Right lobe of liver (tissue), 6 donors: ENCODE results near the gene EPHB3. TPM values are rescaled to one million over a fixed set of nuclear protein-coding genes. Genes with fewer than 3 reads are reported as not detected.

ENCODE experiments used
- ATAC-seq, 4 donors: fragments of 200-7000 bp; cut with Tn5 transposase; one replicate each; pipeline ENCODE4 v1.9.1; 2020; ENCODE audit warnings: mild to moderate bottlenecking in 4 of 4, moderate library complexity in 4 of 4
- DNase-seq, 3 donors: peaks; one replicate each; pipeline ENCODE4 v3.0.0-alpha.2; 2020
- H3K27ac ChIP-seq, 3 donors: fragments of 200-600 bp; one replicate each; pipeline ENCODE4 v1.8.0; 2022
- H3K27me3 ChIP-seq, 2 donors: fragments of 200-600 bp; one replicate each; pipeline ENCODE4 v1.8.0; 2022
- H3K36me3 ChIP-seq, 4 donors: fragments of 200-600 bp; sonication (generic) in 1 of 4; one replicate each; pipeline versions ENCODE4 v1.5.1 to v1.8.0; 2017 to 2022; ENCODE audit warnings: control low read depth in 1 of 4
- H3K4me1 ChIP-seq, 4 donors: fragments of 200-600 bp; sonication (generic) in 1 of 4; one replicate each; pipeline versions ENCODE4 v1.5.1 to v1.8.0; 2017 to 2022; ENCODE audit warnings: control low read depth in 1 of 4
- H3K4me3 ChIP-seq, 3 donors: fragments of 200-600 bp; one replicate each; pipeline ENCODE4 v1.8.0; 2022
- H3K9me3 ChIP-seq, 4 donors: fragments of 200-600 bp; sonication (generic) in 1 of 4; one replicate each; pipeline versions ENCODE4 v1.5.1 to v1.8.0; 2017 to 2022; ENCODE audit warnings: control low read depth in 1 of 4
- POLR2A ChIP-seq: fragments of 450-650 bp; IDR thresholded peaks from one replicate; pipeline ENCODE4 v1.6.1; 2017; ENCODE audit warnings: antibody characterized with exemption, mild to moderate bottlenecking
- WGBS: methylation state at CpG from one replicate; pipeline ENCODE4 v1.1.6; 2018; ENCODE audit warnings: low coverage, low lambda C conversion rate; ENCODE audit not compliant: insufficient coverage; ENCODE audit errors: missing lambda C conversion rate; 5-methylcytosine and 5-hydroxymethylcytosine counted together
- intact Hi-C, 2 donors: fragments of 100-400 bp; cut with DNase I; formaldehyde crosslinking; loops; one replicate each; pipeline versions ENCODE4 v1.11.2 to v1.14.1; 2022
- total RNA-seq, 6 experiments: library from RNA; depleted of rRNA in 2 of 6; stranded (reverse); fragments of >200 nt in 2 of 6; fragmentation: NEBNext Ultra II Directional in 3 of 6; extraction: Animal tissue kit (Norgen Biotek cat#: 25700) in 3 of 6; gene quantifications; one replicate each; pipeline versions ENCODE4 v1.1.0 to v1.2.4, GENCODE V29; 2016 to 2023
- TF ChIP-seq, protein P1 (sequence below), 4 donors: fragments of 200-600 bp in 3 of 4; fragments of 450-650 bp in 1 of 4; IDR thresholded peaks; one replicate each; pipeline versions ENCODE4 v1.5.1 to v1.8.0; 2016 to 2022; ENCODE audit warnings: antibody characterized with exemption in 4 of 4, mild to moderate bottlenecking in 2 of 4
- donor health status: DM: no; HTN: yes; CAD: no.
- donor health status: DM: no; HTN: no; CAD: no.
- donor health status: DM: no; HTN: no; CAD: no.
- donor health status: DM: no; HTN: yes; CAD: no.
- donor health status: DM: no; HTN: yes; CAD: no.

EPHB3 gene
- total RNA-seq, 6 experiments from 2014 or later, result 0.12 to 0.71 (median 0.37) TPM

GRCh38 chr3:184598574-184598927, 37.0 kb downstream of the EPHB3 start:
- no peak overlapping the region for H3K27ac ChIP-seq

DNA sequence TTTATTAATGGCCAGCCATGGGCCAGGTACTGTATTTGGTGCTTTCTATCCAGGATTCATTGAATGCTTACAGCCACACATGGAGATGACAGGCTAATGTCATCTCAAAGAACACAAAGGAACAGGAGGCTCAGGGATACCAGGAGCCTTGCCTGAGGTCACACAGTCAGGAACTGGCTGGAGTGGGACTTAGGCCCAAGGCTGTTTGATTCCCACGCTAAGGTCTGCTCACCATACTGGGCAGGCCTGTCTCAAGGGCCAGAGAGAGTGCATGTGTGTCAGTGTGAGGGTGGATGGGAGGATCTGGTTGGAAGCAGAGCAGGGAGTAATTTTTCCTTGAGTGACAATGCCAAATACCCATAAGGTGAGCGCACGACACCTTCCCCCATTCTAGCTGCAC, 37.6 kb downstream of the EPHB3 start:
- no peaks in the 10 kb centered on the region for H3K36me3 ChIP-seq
- TF ChIP-seq, protein P1, sequence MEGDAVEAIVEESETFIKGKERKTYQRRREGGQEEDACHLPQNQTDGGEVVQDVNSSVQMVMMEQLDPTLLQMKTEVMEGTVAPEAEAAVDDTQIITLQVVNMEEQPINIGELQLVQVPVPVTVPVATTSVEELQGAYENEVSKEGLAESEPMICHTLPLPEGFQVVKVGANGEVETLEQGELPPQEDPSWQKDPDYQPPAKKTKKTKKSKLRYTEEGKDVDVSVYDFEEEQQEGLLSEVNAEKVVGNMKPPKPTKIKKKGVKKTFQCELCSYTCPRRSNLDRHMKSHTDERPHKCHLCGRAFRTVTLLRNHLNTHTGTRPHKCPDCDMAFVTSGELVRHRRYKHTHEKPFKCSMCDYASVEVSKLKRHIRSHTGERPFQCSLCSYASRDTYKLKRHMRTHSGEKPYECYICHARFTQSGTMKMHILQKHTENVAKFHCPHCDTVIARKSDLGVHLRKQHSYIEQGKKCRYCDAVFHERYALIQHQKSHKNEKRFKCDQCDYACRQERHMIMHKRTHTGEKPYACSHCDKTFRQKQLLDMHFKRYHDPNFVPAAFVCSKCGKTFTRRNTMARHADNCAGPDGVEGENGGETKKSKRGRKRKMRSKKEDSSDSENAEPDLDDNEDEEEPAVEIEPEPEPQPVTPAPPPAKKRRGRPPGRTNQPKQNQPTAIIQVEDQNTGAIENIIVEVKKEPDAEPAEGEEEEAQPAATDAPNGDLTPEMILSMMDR (IDR thresholded peaks at IDR 0.05), result no peak
- no peak for TF ChIP-seq POLR2A
- peaks cover 0 to 14% of the 10 kb centered on the region in 2 donors for H3K27me3 ChIP-seq
- no peak overlapping the region for H3K4me3 ChIP-seq
- ATAC-seq, result no peak
- H3K9me3 ChIP-seq, result no peaks in the 10 kb centered on the region
- peaks cover 0 to 10% (median 5%) of the 10 kb centered on the region in 4 donors for H3K4me1 ChIP-seq
- no peak overlapping the region for H3K27ac ChIP-seq
- 90% methylated on average over 2 of the region's 3 CpGs for WGBS
- intact Hi-C loops, result no loop called here
- DNase-seq, result no peak

More at GRCh38 chr3:184598574-184598927, 37.0 kb downstream of the EPHB3 start:
- WGBS, result 93% methylated on average over 5 of the region's 7 CpGs
- Histone ChIP-seq H3K27me3 (peaks cover 0 to 8% of the 10 kb centered on the region in 2 donors), H3K4me1 (peaks cover 0 to 5% (median 2%) of the 10 kb centered on the region in 4 donors), H3K4me3 (no peak overlapping the region), H3K36me3 (no peaks in the 10 kb centered on the region), H3K9me3 (no peaks in the 10 kb centered on the region)
- TF ChIP-seq, protein P1 (IDR thresholded peaks at IDR 0.05), result no peak
- TF ChIP-seq POLR2A, result no peak
- ATAC-seq (no peak), DNase-seq (no peak)
- intact Hi-C loops, result no loop called here

DNA sequence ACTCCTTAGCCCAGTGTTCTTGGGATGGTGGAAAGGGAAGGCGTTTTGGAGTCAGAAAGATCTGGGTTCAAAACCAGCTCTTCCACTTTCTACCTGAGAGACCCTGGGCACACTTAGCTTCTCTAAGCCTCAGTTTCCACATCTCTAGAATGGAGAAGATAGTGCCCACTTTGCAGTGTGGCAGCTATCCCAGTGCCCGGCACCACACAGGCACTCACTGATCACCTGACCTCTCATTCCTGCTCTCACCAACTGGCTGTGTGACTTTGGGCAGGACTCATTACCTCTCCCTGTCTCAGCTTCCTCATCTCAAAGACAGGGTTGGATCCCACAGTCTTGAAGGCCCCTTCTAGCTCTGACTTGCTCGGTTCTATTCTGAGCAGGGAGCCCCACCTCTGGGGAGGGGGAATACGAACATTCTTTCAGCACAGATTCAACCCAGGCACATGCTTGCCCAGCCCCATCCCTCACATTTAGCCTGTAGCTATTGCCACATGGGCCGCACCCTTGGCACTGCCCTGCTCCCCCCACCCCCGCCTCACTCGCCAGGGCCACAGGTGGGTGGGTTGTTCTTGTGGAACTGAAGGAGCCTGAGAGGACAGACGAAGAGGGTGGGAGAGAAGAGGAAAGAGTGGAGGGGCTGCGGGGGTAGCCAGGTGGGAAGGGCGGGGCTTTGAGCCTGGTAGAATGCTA, 39.2 kb downstream of the EPHB3 start:
- ATAC-seq, result no peak
- 71% methylated on average over 4 of the region's 10 CpGs for WGBS
- no peaks in the 10 kb centered on the region for H3K36me3 ChIP-seq
- no peak overlapping the region for H3K27ac ChIP-seq
- H3K27me3 ChIP-seq, result peaks cover 0 to 18% of the 10 kb centered on the region in 2 donors
- no peaks in the 10 kb centered on the region for H3K9me3 ChIP-seq
- peaks cover 0 to 14% (median 7%) of the 10 kb centered on the region in 4 donors for H3K4me1 ChIP-seq
- DNase-seq, result no peak
- intact Hi-C loops, result no loop called here
- TF ChIP-seq POLR2A, result no peak
- TF ChIP-seq, protein P1 (IDR thresholded peaks at IDR 0.05), result no peak
- H3K4me3 ChIP-seq, result no peak overlapping the region

- WGBS, result 0% methylated on average over 6 of the region's 63 CpGs
- intact Hi-C loops, result no loop called here
- TF ChIP-seq, protein P1 (IDR thresholded peaks at IDR 0.05), result no peak
- TF ChIP-seq POLR2A, result no peak
- no peak overlapping the region for H3K4me3 ChIP-seq
- H3K4me1 ChIP-seq, result peaks cover 0 to 14% (median 7%) of the 10 kb centered on the region in 4 donors
- DNase-seq (no peak), ATAC-seq (no peak)
- no peaks in the 10 kb centered on the region for H3K36me3 ChIP-seq
- no peaks in the 10 kb centered on the region for H3K9me3 ChIP-seq
- no peak overlapping the region for H3K27ac ChIP-seq
- H3K27me3 ChIP-seq, result peaks cover 0 to 18% of the 10 kb centered on the region in 2 donors
These were observed 40.2 kb downstream of the EPHB3 start for GRCh38 chr3:184601576-184602371.
